Iris pigment epithelial cell (primary cell): ENCODE data around the gene PRKACB.
"Not testable (repeated sequence)": the region's sequence is repeated elsewhere in the genome, so short reads cannot be mapped to it uniquely, and the experiment has no call there.

Experiments used
- DNase-seq: peaks from one replicate; pipeline ENCODE4 v3.0.0-alpha.2; 2011; ENCODE audit warnings: low read depth

The PRKACB gene

GRCh38 chr1:84223751-84224432 lies 79.8 kb downstream of the PRKACB start:
- peak; percentile 33 for DNase-seq

- DNase-seq: no peak
These were observed 80.8 kb downstream of the PRKACB start for GRCh38 chr1:84224905-84225304.

GRCh38 chr1:84225646-84226045 lies 81.6 kb downstream of the PRKACB start:
- DNase-seq: no peak

- DNase-seq: not testable (repeated sequence)
These were observed 88.6 kb downstream of the PRKACB start for GRCh38 chr1:84232676-84233075.

- DNase-seq: no peak
These were observed 92.2 kb downstream of the PRKACB start for GRCh38 chr1:84236256-84236655.

- no peak for DNase-seq
These were observed 98.6 kb downstream of the PRKACB start for GRCh38 chr1:84242641-84243040.

- DNase-seq: no peak
These were observed 101.5 kb downstream of the PRKACB start for GRCh38 chr1:84245563-84245962.

- DNase-seq: peak; percentile 22
These were observed 102.1 kb downstream of the PRKACB start for GRCh38 chr1:84246213-84246612.

- peak; percentile 99 for DNase-seq
These were observed 103.6 kb downstream of the PRKACB start for GRCh38 chr1:84247425-84248220.

GRCh38 chr1:84250668-84251067 lies 106.6 kb downstream of the PRKACB start:
- no peak for DNase-seq

- DNase-seq: peak; percentile 50
These were observed 109.0 kb downstream of the PRKACB start for GRCh38 chr1:84253036-84253435.

GRCh38 chr1:84253891-84254290 lies 109.8 kb downstream of the PRKACB start:
- peak; percentile 93 for DNase-seq

- no peak for DNase-seq
These were observed 110.7 kb downstream of the PRKACB start for GRCh38 chr1:84254703-84255238.

- no peak for DNase-seq
These were observed 111.5 kb downstream of the PRKACB start for GRCh38 chr1:84255582-84255981.

- no peak for DNase-seq
These were observed 113.5 kb downstream of the PRKACB start for GRCh38 chr1:84257617-84258016.

GRCh38 chr1:84259376-84259775 lies 115.3 kb downstream of the PRKACB start:
- no peak for DNase-seq

- DNase-seq: no peak
These were observed 115.9 kb downstream of the PRKACB start for GRCh38 chr1:84259989-84260388.

- DNase-seq: peak; percentile 27
These were observed 116.9 kb downstream of the PRKACB start for GRCh38 chr1:84260852-84261518.

- no peak for DNase-seq
These were observed 120.9 kb downstream of the PRKACB start for GRCh38 chr1:84264961-84265360.

- DNase-seq: no peak
These were observed 121.8 kb downstream of the PRKACB start for GRCh38 chr1:84265867-84266266.

- DNase-seq: no peak
These were observed 122.7 kb downstream of the PRKACB start for GRCh38 chr1:84266748-84267147.

- DNase-seq: no peak
These were observed 123.4 kb downstream of the PRKACB start for GRCh38 chr1:84267476-84267875.

GRCh38 chr1:84268346-84268745 lies 124.3 kb downstream of the PRKACB start:
- DNase-seq: no peak
